GM18907 (cell line): ENCODE measurements around the gene GET4.

Experiments
- ATAC-seq: cut with Tn5 transposase; IDR thresholded peaks from one replicate; pipeline ENCODE4 v1.9.1; 2021; ENCODE audit warnings: mild to moderate bottlenecking, moderate library complexity; ENCODE audit not compliant: unreplicated experiment

GET4 gene, protein sequence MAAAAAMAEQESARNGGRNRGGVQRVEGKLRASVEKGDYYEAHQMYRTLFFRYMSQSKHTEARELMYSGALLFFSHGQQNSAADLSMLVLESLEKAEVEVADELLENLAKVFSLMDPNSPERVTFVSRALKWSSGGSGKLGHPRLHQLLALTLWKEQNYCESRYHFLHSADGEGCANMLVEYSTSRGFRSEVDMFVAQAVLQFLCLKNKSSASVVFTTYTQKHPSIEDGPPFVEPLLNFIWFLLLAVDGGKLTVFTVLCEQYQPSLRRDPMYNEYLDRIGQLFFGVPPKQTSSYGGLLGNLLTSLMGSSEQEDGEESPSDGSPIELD

DNA sequence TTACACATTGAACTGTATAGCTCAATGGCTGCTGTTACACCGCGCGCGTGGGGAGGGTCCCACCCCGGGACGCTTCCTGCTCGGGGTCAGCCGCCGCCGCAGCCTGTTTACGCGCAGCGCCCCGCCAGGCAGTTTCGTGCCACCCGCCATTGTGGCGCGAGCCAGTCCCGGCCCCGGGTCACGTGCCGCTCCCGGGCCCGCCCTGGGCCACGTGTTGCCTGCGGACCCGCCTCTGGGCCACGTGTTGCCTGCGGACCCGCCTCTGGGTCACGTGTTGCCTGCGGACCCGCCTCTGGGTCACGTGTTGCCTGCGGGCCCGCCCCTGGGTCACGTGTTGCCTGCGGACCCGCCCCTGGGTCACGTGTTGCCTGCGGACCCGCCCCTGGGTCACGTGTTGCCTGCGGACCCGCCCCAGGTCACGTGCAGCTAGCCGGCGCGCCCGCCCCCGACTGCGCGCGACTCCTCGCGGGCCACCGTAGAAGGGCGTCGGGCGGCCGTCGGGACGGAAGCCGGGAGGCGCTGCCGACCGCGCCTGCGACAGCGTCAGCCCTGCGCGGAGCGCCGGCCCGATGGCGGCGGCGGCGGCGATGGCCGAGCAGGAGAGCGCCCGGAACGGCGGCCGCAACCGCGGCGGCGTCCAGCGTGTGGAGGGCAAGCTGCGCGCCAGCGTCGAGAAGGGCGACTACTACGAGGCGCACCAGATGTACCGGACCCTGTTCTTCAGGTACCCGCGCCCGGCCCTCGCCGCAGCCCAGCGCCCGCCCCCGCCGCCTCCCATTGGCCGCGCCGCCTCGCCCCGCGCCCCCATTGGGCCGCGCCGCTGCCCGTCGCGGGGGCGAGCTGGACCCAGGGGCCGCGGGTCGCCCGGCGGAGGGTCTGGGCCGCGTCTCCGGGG is at the start of gene GET4:
GET4 (plus strand) TSS at position 478 of the 895 bp plus-strand sequence; CDS start at position 570, 92 bp downstream.
- peak; percentile 76 for ATAC-seq

DNA sequence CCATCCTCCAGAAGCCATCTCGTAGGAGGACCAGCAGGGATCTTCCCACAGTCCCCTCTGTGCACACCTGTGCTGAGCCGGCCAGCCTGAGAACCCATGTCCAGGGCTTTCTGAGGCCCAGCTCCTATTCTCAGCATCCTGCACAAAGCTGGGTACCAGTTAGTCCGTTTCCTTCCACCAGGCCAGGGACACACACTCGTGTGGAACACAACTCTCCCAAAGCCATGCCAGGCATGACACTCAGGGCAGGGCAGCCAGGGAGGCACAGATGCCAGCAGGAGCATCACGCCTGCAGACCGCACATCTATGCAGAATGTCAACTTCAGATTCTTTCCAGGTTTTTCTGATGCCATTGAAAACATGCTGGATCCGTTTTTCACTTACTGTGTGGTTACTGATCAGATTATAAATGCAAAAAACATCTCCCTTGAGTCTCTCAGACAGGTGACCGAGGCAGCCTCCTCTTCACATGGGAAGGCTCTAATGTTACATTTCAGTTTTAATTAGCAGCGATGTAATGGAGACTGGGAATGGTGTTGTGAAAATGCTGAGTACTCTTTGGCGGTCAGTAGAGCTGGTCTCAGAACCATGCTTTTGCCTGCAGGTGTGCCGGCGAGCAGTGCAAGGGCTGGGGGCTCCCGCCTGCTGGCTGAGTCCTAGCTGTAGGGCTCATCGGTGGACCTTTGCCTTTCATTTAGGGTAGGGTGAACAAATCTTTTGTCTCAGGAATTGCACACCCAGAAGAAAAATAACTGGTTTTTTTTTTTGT is 47.4 kb upstream of the GET4 start:
- no peak for ATAC-seq

DNA sequence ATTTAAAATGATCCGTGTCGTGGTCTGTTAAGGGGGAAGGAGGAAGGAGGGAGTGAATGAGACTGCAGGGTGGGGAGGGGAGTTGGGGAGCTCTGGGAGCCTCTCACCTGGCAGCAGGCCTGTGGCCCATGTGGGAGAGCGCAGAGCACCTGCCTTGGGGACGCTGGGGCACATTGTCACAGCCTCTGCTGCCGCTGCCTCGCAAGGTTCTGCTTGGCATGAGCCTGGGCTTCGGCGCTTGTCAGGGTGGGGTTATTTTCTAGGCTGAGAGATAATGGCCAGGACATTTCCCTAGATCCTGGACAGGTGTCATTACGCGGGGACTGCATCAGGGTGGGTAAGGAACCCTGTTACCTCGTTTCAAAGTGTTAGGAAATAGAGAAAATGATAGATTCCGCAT is 46.3 kb upstream of the GET4 start:
- ATAC-seq, result no peak

- ATAC-seq, result peak; percentile 53
Observed at GRCh38 chr7:831596-832166, 44.7 kb upstream of the GET4 start.

- ATAC-seq, result peak; percentile 46
Observed at GRCh38 chr7:832167-832967, 44.0 kb upstream of the GET4 start, which contains the start of gene SUN1. Gene SUN1 (plus strand): TSS chr7:832476. CDS start chr7:832525, 49 bp downstream.

DNA sequence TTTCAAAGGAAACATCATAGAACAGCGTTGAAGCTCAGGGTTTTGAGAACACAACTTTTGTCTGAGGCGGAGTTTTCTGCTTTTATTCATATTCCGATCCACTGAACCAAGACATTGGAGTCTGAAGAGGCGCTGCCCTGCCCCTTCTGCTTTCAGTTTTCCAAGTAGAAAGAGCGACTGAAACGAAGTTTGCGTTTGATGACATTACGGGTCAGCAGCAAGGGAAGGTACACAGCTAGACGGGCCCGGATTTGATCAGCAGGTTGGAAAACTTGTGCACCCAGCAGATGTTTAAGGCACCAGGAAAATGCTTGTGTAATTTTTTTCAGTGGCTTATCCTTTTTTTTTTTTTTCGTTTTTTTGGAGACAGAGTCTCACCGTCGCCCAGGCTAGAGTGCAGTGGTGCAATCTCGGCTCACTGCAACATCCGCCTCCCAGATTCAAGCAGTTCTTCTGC is 43.4 kb upstream of the GET4 start:
- no peak for ATAC-seq

GRCh38 chr7:833601-834258 is 42.6 kb upstream of the GET4 start:
- no peak for ATAC-seq

GRCh38 chr7:834277-834676 is 42.1 kb upstream of the GET4 start:
- ATAC-seq, result no peak

- ATAC-seq, result no peak
Observed at GRCh38 chr7:835021-835420, 41.3 kb upstream of the GET4 start.

- ATAC-seq, result no peak
Observed at GRCh38 chr7:835485-836401, 40.6 kb upstream of the GET4 start.

DNA sequence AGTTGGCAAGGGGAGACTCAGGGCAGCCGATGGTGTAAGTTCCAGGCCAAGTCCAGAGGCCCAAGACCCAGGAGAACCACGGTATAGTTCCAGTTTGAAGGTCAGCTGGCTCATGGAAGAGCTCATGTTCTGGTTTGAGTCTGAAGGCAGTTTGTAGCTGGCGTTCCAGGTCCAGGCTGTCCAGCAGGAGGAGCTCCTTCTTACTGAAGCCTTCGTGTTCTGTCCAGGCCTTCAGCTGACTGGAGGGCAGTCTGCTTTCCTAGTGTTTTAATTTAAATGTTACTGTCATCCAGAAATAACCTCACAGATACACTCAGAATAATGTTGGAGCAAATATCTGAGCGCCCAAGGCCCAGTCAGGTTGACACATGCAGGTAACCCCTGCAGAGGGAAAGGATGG is 39.9 kb upstream of the GET4 start:
- ATAC-seq, result no peak

GRCh38 chr7:837001-837400 is 39.4 kb upstream of the GET4 start:
- no peak for ATAC-seq

DNA sequence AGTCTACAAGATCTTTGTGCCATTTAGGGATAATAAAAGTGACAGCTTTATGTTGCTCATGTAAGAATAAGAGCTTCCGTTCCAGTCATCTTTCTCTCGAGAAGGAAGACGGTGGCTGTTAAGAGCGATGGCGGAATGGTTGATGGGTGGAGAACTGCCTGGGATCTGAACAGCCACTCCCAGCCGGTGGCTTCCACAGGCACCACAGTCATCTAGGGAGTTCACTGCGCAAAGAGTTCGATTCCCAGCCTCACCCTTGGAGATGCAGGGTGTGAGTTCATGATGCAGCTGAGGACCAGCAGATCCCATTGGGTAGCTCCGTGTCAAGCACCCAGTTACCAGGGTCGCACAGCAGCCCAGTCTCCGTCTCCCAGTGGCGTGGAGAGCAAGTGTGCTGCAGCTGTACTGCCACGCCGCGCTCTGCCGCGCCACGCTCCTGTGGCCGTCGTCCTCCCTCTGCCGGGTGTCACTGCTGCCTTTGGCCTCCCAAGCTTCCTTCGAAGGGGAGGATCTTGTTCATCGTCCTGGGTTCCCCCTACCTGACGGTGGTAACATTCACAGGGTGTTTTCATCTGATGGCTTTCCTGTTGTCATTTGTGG is 36.3 kb upstream of the GET4 start:
- ATAC-seq, result no peak

DNA sequence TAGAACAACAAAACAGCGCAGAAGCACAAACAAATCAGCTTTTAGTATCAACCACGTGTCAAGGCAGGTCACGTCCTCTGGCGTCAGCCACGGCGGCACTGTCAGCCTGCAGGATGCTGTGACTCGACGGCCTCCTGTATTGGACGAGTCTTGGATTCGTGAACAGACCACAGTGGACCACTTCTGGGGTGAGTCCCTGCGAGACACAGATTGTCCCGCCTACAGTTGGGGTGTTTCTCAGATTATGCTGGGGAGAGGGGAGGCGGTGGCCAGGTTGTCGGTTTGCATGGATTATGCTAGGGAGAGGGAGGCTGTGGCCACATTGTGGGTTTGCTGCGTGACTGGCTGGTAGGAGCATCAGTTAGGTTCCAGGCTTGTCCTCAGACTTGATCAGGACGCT is 34.4 kb upstream of the GET4 start:
- no peak for ATAC-seq

DNA sequence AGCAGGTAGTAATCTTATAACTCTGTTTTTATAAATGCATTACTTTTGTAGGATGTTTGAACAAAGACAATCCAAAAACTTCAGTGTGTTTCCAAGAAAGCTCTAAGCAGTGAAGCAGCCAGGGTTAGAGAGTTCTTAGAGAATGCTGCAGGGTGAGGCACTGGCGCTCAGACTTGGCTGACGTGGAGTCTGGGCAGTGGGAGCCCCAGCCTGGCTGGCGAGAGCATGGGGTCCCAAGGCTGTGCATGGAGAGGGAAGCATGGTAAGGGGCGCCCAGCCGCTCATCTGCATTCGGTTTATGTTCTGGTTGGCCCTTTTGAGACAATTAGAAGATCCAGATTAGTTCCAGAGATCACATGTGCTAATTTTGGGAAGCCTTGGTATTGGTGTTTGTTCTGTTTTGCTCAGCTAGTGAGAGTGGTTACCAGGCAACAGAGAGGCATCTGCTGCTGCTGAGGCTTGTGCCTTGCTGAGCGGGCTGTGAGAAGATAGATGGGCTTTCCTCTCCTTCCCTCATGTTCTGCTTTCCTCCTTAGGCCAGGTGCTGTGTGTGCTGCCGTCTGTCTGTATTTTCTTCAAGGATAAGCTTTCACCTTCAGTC is 33.8 kb upstream of the GET4 start:
- ATAC-seq, result no peak

DNA sequence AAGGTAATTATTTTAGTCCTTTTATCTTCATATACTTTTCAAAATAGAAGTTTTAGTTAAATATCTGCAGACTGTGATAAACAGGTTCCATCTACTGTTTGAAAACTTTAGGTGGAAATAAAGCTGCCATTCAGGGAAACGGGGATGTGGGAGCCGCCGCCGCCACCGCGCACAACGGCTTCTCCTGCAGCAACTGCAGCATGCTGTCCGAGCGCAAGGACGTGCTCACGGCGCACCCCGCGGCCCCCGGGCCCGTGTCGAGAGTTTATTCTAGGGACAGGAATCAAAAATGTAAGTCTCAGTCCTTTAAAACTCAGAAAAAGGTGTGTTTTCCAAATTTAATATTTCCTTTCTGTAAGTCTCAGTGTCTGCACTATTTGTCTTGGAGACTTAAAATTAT is 33.1 kb upstream of the GET4 start:
- no peak for ATAC-seq

- no peak for ATAC-seq
Observed at GRCh38 chr7:844043-844442, 32.3 kb upstream of the GET4 start.

- no peak for ATAC-seq
Observed at GRCh38 chr7:844514-844913, 31.8 kb upstream of the GET4 start.
